ENCODE data around the gene ARGLU1. TPM values are rescaled to one million over a fixed set of nuclear protein-coding genes. Genes with fewer than 3 reads are reported as not detected.

ARGLU1 gene
- total RNA-seq, 1 experiment from 2014 or later = 31.8 TPM

- ChIA-PET CTCF (no interaction called here), POLR2A (ENCODE audit: unreplicated experiment) (interaction anchor here (0.7 kb wide), 1 partner anchor 31 kb away, joined by 3 read pairs; the partner anchor contains the start of gene EFNB2)
- Histone ChIP-seq H4K20me1 (ENCODE audit: low read length) (peaks cover 48% of the 10 kb centered on the region), H3F3A (ENCODE audit: low read length, unreplicated experiment) (no peaks in the 10 kb centered on the region), H3K27ac (ENCODE audit: low read length) (peak overlapping the region; percentile 50; the same call in 1 of the 2 replicates), H3K36me3 (ENCODE audit: low read depth, low read length) (no peaks in the 10 kb centered on the region), H3K9me3 (ENCODE audit: low read length) (no peaks in the 10 kb centered on the region), H3K9me2 (replicated peaks; ENCODE audit: low read length) (no peaks in the 10 kb centered on the region), H3K79me2 (ENCODE audit: low read length) (peaks cover 60% of the 10 kb centered on the region), H2AFZ (ENCODE audit: low read length) (no peak overlapping the region), H3K4me1 (ENCODE audit: insufficient read depth, low read length) (peaks cover 20% of the 10 kb centered on the region), H3K27me3 (ENCODE audit: low read length) (no peaks in the 10 kb centered on the region), H3K9ac (ENCODE audit: low read length) (peak overlapping the region; percentile 98), H3K4me3 (ENCODE audit: low read length) (peak overlapping the region; percentile 80), H3K4me2 (ENCODE audit: low read length) (peak overlapping the region; percentile 95)
- DNase-seq (peak; percentile 45), ATAC-seq (peak; percentile 48)
- no TSS peak for BruUV-seq (replicated peaks)
- intact Hi-C loops (cut with micrococcal nuclease) = loop anchor here (2.0 kb wide), 1 partner anchor 54 kb away; no protein-coding TSS in a partner anchor
- no peak for TF ChIP-seq EZH2phosphoT487 (IDR thresholded peaks at IDR 0.05; ENCODE audit: borderline replicate concordance, low read length)
- no peak for TF ChIP-seq EZH2 (IDR thresholded peaks at IDR 0.05; ENCODE audit: low read length, unreplicated experiment)
Measured at GRCh38 chr13:106566641-106567473, 1.1 kb downstream of the ARGLU1 start.

- H3K4me1 ChIP-seq (ENCODE audit: insufficient read depth, low read length) = peaks cover 20% of the 10 kb centered on the region
- POLR2A ChIA-PET (ENCODE audit: unreplicated experiment) = interaction anchor here (0.6 kb wide), 1 partner anchor 1295 kb away, joined by 3 read pairs; no protein-coding TSS in a partner anchor
- H2AFZ ChIP-seq (ENCODE audit: low read length) = no peak overlapping the region
- H4K20me1 ChIP-seq (ENCODE audit: low read length) = peaks cover 64% of the 10 kb centered on the region
- no peak overlapping the region for H3K27ac ChIP-seq (ENCODE audit: low read length)
- no TSS peak for BruUV-seq (replicated peaks)
- no peaks in the 10 kb centered on the region for H3K36me3 ChIP-seq (ENCODE audit: low read depth, low read length)
- CTCF ChIA-PET = no interaction called here
- TF ChIP-seq, protein P1, sequence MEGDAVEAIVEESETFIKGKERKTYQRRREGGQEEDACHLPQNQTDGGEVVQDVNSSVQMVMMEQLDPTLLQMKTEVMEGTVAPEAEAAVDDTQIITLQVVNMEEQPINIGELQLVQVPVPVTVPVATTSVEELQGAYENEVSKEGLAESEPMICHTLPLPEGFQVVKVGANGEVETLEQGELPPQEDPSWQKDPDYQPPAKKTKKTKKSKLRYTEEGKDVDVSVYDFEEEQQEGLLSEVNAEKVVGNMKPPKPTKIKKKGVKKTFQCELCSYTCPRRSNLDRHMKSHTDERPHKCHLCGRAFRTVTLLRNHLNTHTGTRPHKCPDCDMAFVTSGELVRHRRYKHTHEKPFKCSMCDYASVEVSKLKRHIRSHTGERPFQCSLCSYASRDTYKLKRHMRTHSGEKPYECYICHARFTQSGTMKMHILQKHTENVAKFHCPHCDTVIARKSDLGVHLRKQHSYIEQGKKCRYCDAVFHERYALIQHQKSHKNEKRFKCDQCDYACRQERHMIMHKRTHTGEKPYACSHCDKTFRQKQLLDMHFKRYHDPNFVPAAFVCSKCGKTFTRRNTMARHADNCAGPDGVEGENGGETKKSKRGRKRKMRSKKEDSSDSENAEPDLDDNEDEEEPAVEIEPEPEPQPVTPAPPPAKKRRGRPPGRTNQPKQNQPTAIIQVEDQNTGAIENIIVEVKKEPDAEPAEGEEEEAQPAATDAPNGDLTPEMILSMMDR (conservative IDR thresholded peaks at IDR 0.05; ENCODE audit: low read depth, low read length) = no peak
- TF ChIP-seq EZH2 (IDR thresholded peaks at IDR 0.05; ENCODE audit: low read length, unreplicated experiment) = no peak
- TF ChIP-seq EZH2phosphoT487 (IDR thresholded peaks at IDR 0.05; ENCODE audit: borderline replicate concordance, low read length) = no peak
- H3K4me3 ChIP-seq (ENCODE audit: low read length) = peak overlapping the region; percentile 80
- peak overlapping the region; percentile 98; the same call in 1 of the 2 replicates for H3K9ac ChIP-seq (ENCODE audit: low read length)
- DNase-seq (no peak), ATAC-seq (no peak)
- H3K79me2 ChIP-seq (ENCODE audit: low read length) = peaks cover 76% of the 10 kb centered on the region
- no peaks in the 10 kb centered on the region for H3K9me2 ChIP-seq (replicated peaks; ENCODE audit: low read length)
- H3K9me3 ChIP-seq (ENCODE audit: low read length) = no peaks in the 10 kb centered on the region
- H3K27me3 ChIP-seq (ENCODE audit: low read length) = no peaks in the 10 kb centered on the region
- no peaks in the 10 kb centered on the region for H3F3A ChIP-seq (ENCODE audit: low read length, unreplicated experiment)
- intact Hi-C loops (cut with micrococcal nuclease) = no loop called here
- H3K4me2 ChIP-seq (ENCODE audit: low read length) = peak overlapping the region; percentile 95
Measured at GRCh38 chr13:106565127-106565775, 2.7 kb downstream of the ARGLU1 start.

GRCh38 chr13:106562301-106562700 lies 5.6 kb downstream of the ARGLU1 start:
- no peak overlapping the region for H2AFZ ChIP-seq (ENCODE audit: low read length)
- no peak for ATAC-seq
- intact Hi-C loops (cut with micrococcal nuclease) = no loop called here
- no peak overlapping the region for H3K9ac ChIP-seq (ENCODE audit: low read length)
- BruUV-seq (replicated peaks) = no TSS peak
- no peaks in the 10 kb centered on the region for H3K27me3 ChIP-seq (ENCODE audit: low read length)
- no peak overlapping the region for H3K27ac ChIP-seq (ENCODE audit: low read length)
- H3K4me3 ChIP-seq (ENCODE audit: low read length) = no peak overlapping the region
- ChIA-PET POLR2A (ENCODE audit: unreplicated experiment) (no interaction called here), CTCF (no interaction called here)
- peaks cover 19% of the 10 kb centered on the region for H3K36me3 ChIP-seq (ENCODE audit: low read depth, low read length)
- H3K79me2 ChIP-seq (ENCODE audit: low read length) = peaks cover 99% of the 10 kb centered on the region
- DNase-seq = no peak
- H3K4me2 ChIP-seq (ENCODE audit: low read length) = no peak overlapping the region
- TF ChIP-seq EZH2 (IDR thresholded peaks at IDR 0.05; ENCODE audit: low read length, unreplicated experiment) = no peak
- no peak for TF ChIP-seq EZH2phosphoT487 (IDR thresholded peaks at IDR 0.05; ENCODE audit: borderline replicate concordance, low read length)
- TF ChIP-seq, protein P1 (conservative IDR thresholded peaks at IDR 0.05; ENCODE audit: low read depth, low read length) = no peak
- H3F3A ChIP-seq (ENCODE audit: low read length, unreplicated experiment) = no peaks in the 10 kb centered on the region
- no peaks in the 10 kb centered on the region for H3K9me2 ChIP-seq (replicated peaks; ENCODE audit: low read length)
- peaks cover 15% of the 10 kb centered on the region for H3K4me1 ChIP-seq (ENCODE audit: insufficient read depth, low read length)
- peaks cover 82% of the 10 kb centered on the region for H4K20me1 ChIP-seq (ENCODE audit: low read length)
- H3K9me3 ChIP-seq (ENCODE audit: low read length) = no peaks in the 10 kb centered on the region

Measured in PC-3 (cell line).